ENCODE data around the gene CATSPERZ. TPM values are rescaled to one million over a fixed set of nuclear protein-coding genes. Genes with fewer than 3 reads are reported as not detected.

Gene CATSPERZ
- polyA plus RNA-seq, 1 donor from 2014 or later: not detected

DNA sequence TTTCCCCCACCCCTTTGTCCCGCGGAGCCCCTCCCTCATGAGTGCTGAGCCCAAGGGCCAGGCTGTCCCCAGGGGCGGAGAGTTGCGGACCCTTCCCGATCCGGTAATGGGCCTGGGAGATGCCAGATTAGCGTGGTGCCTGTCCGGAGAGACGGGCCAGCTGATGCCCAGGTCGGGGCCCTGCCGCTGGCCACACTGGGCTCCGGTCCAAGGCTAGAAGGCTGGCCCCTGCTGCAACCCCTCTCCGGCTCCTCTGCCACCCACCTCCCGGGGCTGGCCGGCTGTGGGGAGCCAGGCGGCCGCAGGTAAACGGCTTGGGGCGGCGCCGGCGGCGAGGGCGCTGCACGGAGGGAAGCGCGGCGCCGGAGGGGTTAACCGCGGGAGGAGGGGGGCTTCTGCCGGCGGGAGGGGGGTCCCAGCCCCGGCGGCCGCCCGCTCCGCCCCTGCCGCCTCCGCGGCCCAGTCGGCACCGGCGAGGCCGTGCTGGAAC is 8.9 kb upstream of the CATSPERZ start, which contains the start of gene KCNK4:
Gene KCNK4, plus strand, starts transcription at position 41 of the 490 bp plus-strand sequence. CDS start 1,717 bp downstream, outside the sequence.
- Histone ChIP-seq H3K27ac (ENCODE audit: low read length) (no peak within 1 kb of the TSS), H3K4me3 (ENCODE audit: low read length) (peak within 1 kb of the TSS; percentile 69), H3K9me2 (ENCODE audit: insufficient read depth, low read length) (no peaks in the 10 kb centered on the region), H3K4me2 (ENCODE audit: low read length) (peak within 1 kb of the TSS; percentile 39), H3K79me2 (replicated peaks; ENCODE audit: insufficient read depth, low read length) (no peaks in the 10 kb centered on the region), H3K27me3 (ENCODE audit: insufficient read depth, low read depth, low read length) (peaks cover 65% of the 10 kb centered on the region), H3K9ac (ENCODE audit: low read length) (peak within 1 kb of the TSS; percentile 68), H3K36me3 (ENCODE audit: insufficient read depth, low read length) (no peaks in the 10 kb centered on the region), H3F3A (ENCODE audit: insufficient read depth, low read length, poor library complexity, severe bottlenecking) (no peaks in the 10 kb centered on the region), H3K9me3 (ENCODE audit: low read length) (no peaks in the 10 kb centered on the region), H2AFZ (ENCODE audit: low read depth, low read length) (no peak within 1 kb of the TSS), H4K20me1 (ENCODE audit: insufficient read depth) (no peaks in the 10 kb centered on the region)
- TF ChIP-seq TAF1 (IDR thresholded peaks at IDR 0.05; ENCODE audit: low read depth) (no peak), EP300 (conservative IDR thresholded peaks at IDR 0.05; ENCODE audit: poor library complexity, severe bottlenecking) (no peak), RAD21 (conservative IDR thresholded peaks at IDR 0.05) (no peak), SMC3 (conservative IDR thresholded peaks at IDR 0.05; ENCODE audit: poor library complexity) (no peak), EZH2 (IDR thresholded peaks at IDR 0.05; ENCODE audit: borderline replicate concordance, insufficient read depth, low read length, poor library complexity, severe bottlenecking) (no peak), CTCF (IDR thresholded peaks at IDR 0.05; ENCODE audit: poor library complexity, severe bottlenecking) (no peak), REST (IDR thresholded peaks at IDR 0.05; ENCODE audit: borderline replicate concordance) (no peak), POLR2AphosphoS5 (IDR thresholded peaks at IDR 0.05) (no peak), MXI1 (conservative IDR thresholded peaks at IDR 0.05; ENCODE audit: poor library complexity, severe bottlenecking) (no peak)

DNA sequence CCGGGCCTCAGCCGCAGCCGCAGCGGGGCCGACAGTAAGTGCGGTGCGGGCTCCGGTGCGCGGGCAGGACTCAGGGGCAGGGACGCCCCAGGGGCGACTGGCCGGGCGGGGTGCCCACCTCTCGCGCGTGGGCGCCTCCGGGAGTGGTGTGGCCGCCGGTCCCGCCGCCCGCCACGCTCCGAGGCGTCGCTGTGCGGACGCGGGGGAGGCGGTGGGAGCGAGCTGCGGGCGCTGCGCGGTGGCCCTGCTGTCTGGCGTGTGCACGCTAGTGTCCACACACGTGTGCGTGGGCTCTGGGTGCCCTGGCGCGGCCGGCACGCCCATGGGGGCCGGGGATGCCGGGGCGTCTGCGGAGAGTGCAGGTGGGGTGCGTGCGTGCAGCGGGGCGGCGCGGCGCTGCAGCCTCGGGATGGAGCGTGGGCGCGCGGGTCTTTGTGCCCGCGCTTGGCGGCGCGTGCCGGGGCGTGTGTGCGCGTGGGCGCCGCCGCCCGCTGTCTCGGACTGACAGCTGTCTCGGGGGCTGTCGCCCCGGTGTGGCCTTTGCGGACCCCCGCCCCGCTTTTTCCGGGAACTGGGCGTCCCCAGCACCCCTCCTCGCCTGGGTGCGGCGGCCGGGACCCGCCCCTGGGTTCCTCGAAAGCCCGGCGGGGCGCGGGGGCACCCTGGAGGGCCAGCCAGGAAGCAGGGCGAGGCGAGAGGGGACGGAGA is 8.3 kb upstream of the CATSPERZ start:
- Histone ChIP-seq H3K4me3 (ENCODE audit: low read length) (peak overlapping the region; percentile 69), H3K79me2 (replicated peaks; ENCODE audit: insufficient read depth, low read length) (no peaks in the 10 kb centered on the region), H3K36me3 (ENCODE audit: insufficient read depth, low read length) (no peaks in the 10 kb centered on the region), H3K9ac (ENCODE audit: low read length) (peak overlapping the region; percentile 68), H3K4me2 (ENCODE audit: low read length) (no peak overlapping the region), H3F3A (ENCODE audit: insufficient read depth, low read length, poor library complexity, severe bottlenecking) (no peaks in the 10 kb centered on the region), H3K9me2 (ENCODE audit: insufficient read depth, low read length) (no peaks in the 10 kb centered on the region), H3K27me3 (ENCODE audit: insufficient read depth, low read depth, low read length) (peaks cover 71% of the 10 kb centered on the region), H2AFZ (ENCODE audit: low read depth, low read length) (no peak overlapping the region), H3K9me3 (ENCODE audit: low read length) (no peaks in the 10 kb centered on the region), H4K20me1 (ENCODE audit: insufficient read depth) (no peaks in the 10 kb centered on the region), H3K27ac (ENCODE audit: low read length) (no peak overlapping the region)
- TF ChIP-seq EZH2 (IDR thresholded peaks at IDR 0.05; ENCODE audit: borderline replicate concordance, insufficient read depth, low read length, poor library complexity, severe bottlenecking): no peak
- no peak for TF ChIP-seq RAD21 (conservative IDR thresholded peaks at IDR 0.05)
- no peak for TF ChIP-seq EP300 (conservative IDR thresholded peaks at IDR 0.05; ENCODE audit: poor library complexity, severe bottlenecking)
- peak; percentile 59 for TF ChIP-seq POLR2AphosphoS5 (IDR thresholded peaks at IDR 0.05)
- TF ChIP-seq TAF1 (IDR thresholded peaks at IDR 0.05; ENCODE audit: low read depth): no peak
- no peak for TF ChIP-seq CTCF (IDR thresholded peaks at IDR 0.05; ENCODE audit: poor library complexity, severe bottlenecking)
- peak; percentile 31 for TF ChIP-seq SMC3 (conservative IDR thresholded peaks at IDR 0.05; ENCODE audit: poor library complexity)
- TF ChIP-seq MXI1 (conservative IDR thresholded peaks at IDR 0.05; ENCODE audit: poor library complexity, severe bottlenecking): peak; percentile 91
- TF ChIP-seq REST (IDR thresholded peaks at IDR 0.05; ENCODE audit: borderline replicate concordance): peak; percentile 28

Measured in neural cell (in vitro differentiated cells).